GM19238 (cell line): ENCODE measurements around the gene ETS1.

Experiments used
- DNase-seq: peaks from one replicate; pipeline ENCODE4 v3.0.0; 2011; ENCODE audit warnings: low spot score; ENCODE audit not compliant: insufficient read length

The ETS1 gene

GRCh38 chr11:128619540-128620308 lies 32.4 kb upstream of the ETS1 start:
- no peak for DNase-seq

- no peak for DNase-seq
Measured at GRCh38 chr11:128619007-128619406, 31.6 kb upstream of the ETS1 start.

- DNase-seq: no peak
Measured at GRCh38 chr11:128618603-128619002, 31.2 kb upstream of the ETS1 start.

- DNase-seq: no peak
Measured at GRCh38 chr11:128616161-128616560, 28.8 kb upstream of the ETS1 start.

GRCh38 chr11:128615612-128616011 lies 28.3 kb upstream of the ETS1 start:
- DNase-seq: no peak

- DNase-seq: no peak
Measured at GRCh38 chr11:128615076-128615475, 27.7 kb upstream of the ETS1 start.

GRCh38 chr11:128614026-128614425 lies 26.7 kb upstream of the ETS1 start:
- DNase-seq: no peak

- DNase-seq: no peak
Measured at GRCh38 chr11:128613300-128613995, 26.1 kb upstream of the ETS1 start.

- peak; percentile 82 for DNase-seq
Measured at GRCh38 chr11:128610721-128611617, 23.6 kb upstream of the ETS1 start.

- no peak for DNase-seq
Measured at GRCh38 chr11:128609785-128610184, 22.4 kb upstream of the ETS1 start.

- DNase-seq: no peak
Measured at GRCh38 chr11:128608746-128609407, 21.5 kb upstream of the ETS1 start.

- no peak for DNase-seq
Measured at GRCh38 chr11:128607819-128608218, 20.5 kb upstream of the ETS1 start.

GRCh38 chr11:128604723-128605122 lies 17.4 kb upstream of the ETS1 start:
- DNase-seq: no peak

GRCh38 chr11:128603752-128604414 lies 16.5 kb upstream of the ETS1 start:
- no peak for DNase-seq

- no peak for DNase-seq
Measured at GRCh38 chr11:128603003-128603696, 15.8 kb upstream of the ETS1 start.

GRCh38 chr11:128599729-128600128 lies 12.4 kb upstream of the ETS1 start:
- no peak for DNase-seq

- DNase-seq: no peak
Measured at GRCh38 chr11:128598506-128599150, 11.3 kb upstream of the ETS1 start.

GRCh38 chr11:128598096-128598495 lies 10.7 kb upstream of the ETS1 start:
- no peak for DNase-seq

- no peak for DNase-seq
Measured at GRCh38 chr11:128597209-128597608, 9.9 kb upstream of the ETS1 start.

GRCh38 chr11:128596250-128596649 lies 8.9 kb upstream of the ETS1 start:
- no peak for DNase-seq
